CD4-positive, alpha-beta memory T cell (primary cell): Measurements from ENCODE around the gene LIPC. TPM values are rescaled to one million over a fixed set of nuclear protein-coding genes. Genes with fewer than 3 reads are reported as not detected.

Experiments used
- CTCF ChIA-PET: fragments of 350-600 bp; sonication (Branson Sonifier 250); formaldehyde crosslinking; loops from one replicate; lab custom pipeline; 2021; ENCODE audit warnings: inconsistent platforms; ENCODE audit not compliant: partially characterized antibody; lab: Charles Lee
- POLR2A ChIA-PET: fragments of 350-600 bp; sonication (Branson Sonifier 250); formaldehyde crosslinking; loops from one replicate; lab custom pipeline; 2021; ENCODE audit not compliant: partially characterized antibody; lab: Charles Lee
- DNase-seq, 5 donors: peaks; one replicate each; pipeline versions ENCODE4 v3.0.0 to v3.0.0-alpha.2; 2020 to 2022; ENCODE audit warnings: mixed read lengths in 1 of 5
- H3K27ac ChIP-seq: one replicate; pipeline ENCODE4 v1.7.0; 2013; ENCODE audit warnings: low read depth, low read length
- H3K27me3 ChIP-seq: 2 replicates; pipeline ENCODE4 v1.7.0; 2013; ENCODE audit warnings: mild to moderate bottlenecking, low read length, moderate library complexity; ENCODE audit not compliant: insufficient read depth
- H3K36me3 ChIP-seq: 2 replicates; pipeline ENCODE4 v1.7.0; 2013; ENCODE audit warnings: mild to moderate bottlenecking, low read length, moderate library complexity; ENCODE audit not compliant: insufficient read depth
- H3K4me1 ChIP-seq: 2 replicates; pipeline ENCODE4 v1.7.0; 2013; ENCODE audit warnings: mild to moderate bottlenecking, low read length, moderate library complexity; ENCODE audit not compliant: insufficient read depth
- H3K4me3 ChIP-seq, 2 donors: one replicate each; pipeline ENCODE4 v1.7.0; 2013; ENCODE audit warnings: low read length in 2 of 2, mild to moderate bottlenecking in 1 of 2
- H3K9me3 ChIP-seq, 2 donors: one replicate each; pipeline ENCODE4 v1.7.0; 2013; ENCODE audit warnings: low read length in 2 of 2, control low read depth in 1 of 2; ENCODE audit not compliant: control insufficient read depth in 1 of 2
- H3K27ac Mint-ChIP-seq, 7 donors: one replicate each; pipeline ENCODE4 v1.8.0; 2020 to 2021; ENCODE audit warnings: mixed read lengths in 7 of 7, mild to moderate bottlenecking in 6 of 7, inconsistent platforms in 3 of 7, moderate library complexity in 3 of 7
- H3K27me3 Mint-ChIP-seq, 2 donors: one replicate each; pipeline ENCODE4 v1.8.0; 2020 to 2021; ENCODE audit warnings: mixed read lengths in 2 of 2
- H3K36me3 Mint-ChIP-seq, 2 donors: one replicate each; pipeline ENCODE4 v1.8.0; 2020 to 2021; ENCODE audit warnings: mixed read lengths in 2 of 2, inconsistent platforms in 1 of 2, mild to moderate bottlenecking in 1 of 2
- H3K4me1 Mint-ChIP-seq, 4 donors: one replicate each; pipeline ENCODE4 v1.8.0; 2020 to 2021; ENCODE audit warnings: mixed read lengths in 4 of 4, mild to moderate bottlenecking in 1 of 4
- H3K4me3 Mint-ChIP-seq, 8 donors: one replicate each; pipeline ENCODE4 v1.8.0; 2020 to 2021; ENCODE audit warnings: mixed read lengths in 8 of 8, mild to moderate bottlenecking in 7 of 8, moderate library complexity in 6 of 8, inconsistent platforms in 3 of 8
- H3K9me3 Mint-ChIP-seq, 8 donors: one replicate each; pipeline ENCODE4 v1.8.0; 2020 to 2021; ENCODE audit warnings: mixed read lengths in 8 of 8, mild to moderate bottlenecking in 5 of 8, inconsistent platforms in 3 of 8, moderate library complexity in 1 of 8
- intact Hi-C: fragments of 100-400 bp; cut with micrococcal nuclease; formaldehyde crosslinking; loops from one replicate; pipeline ENCODE4 v1.15.1; 2023
- polyA plus RNA-seq, 2 donors: library from polyadenylated mRNA; unstranded; fragments of 300-500 nt; fragmentation: Illumina TruSeq; gene quantifications; one replicate each; pipeline ENCODE4 v1.2.3, GENCODE V29; 2021
- total RNA-seq, 2 experiments: library from RNA; stranded (reverse); gene quantifications; one replicate each; pipeline ENCODE4 v1.2.3, GENCODE V29; 2021

Gene LIPC
- total and polyA plus RNA-seq, 4 experiments from 2014 or later = 0.25 to 2.4 (median 0.41) TPM; not detected in 1

GRCh38 chr15:58611731-58612676 is 180.2 kb downstream of the LIPC start:
- Histone ChIP-seq H3K4me1 (peaks cover 18% of the 10 kb centered on the region), H3K36me3 (no peaks in the 10 kb centered on the region), H3K27ac (no peak overlapping the region), H3K4me3 (no peak overlapping the region), H3K9me3 (no peaks in the 10 kb centered on the region), H3K27me3 (no peaks in the 10 kb centered on the region)
- intact Hi-C loops = loop anchor here (10.0 kb wide), 1 partner anchor 57 kb away; no protein-coding TSS in a partner anchor
- CTCF ChIA-PET = no interaction called here
- Mint-ChIP-seq H3K27me3 (no peaks in the 10 kb centered on the region), H3K4me1 (peaks cover 16 to 38% (median 34%) of the 10 kb centered on the region in 4 donors), H3K36me3 (peaks cover 68 to 74% of the 10 kb centered on the region in 2 donors), H3K4me3 (no peak overlapping the region), H3K9me3 (peaks cover 2 to 30% (median 20%) of the 10 kb centered on the region in 8 donors), H3K27ac (no peak overlapping the region)
- POLR2A ChIA-PET = no interaction called here
- no peak for DNase-seq

DNA sequence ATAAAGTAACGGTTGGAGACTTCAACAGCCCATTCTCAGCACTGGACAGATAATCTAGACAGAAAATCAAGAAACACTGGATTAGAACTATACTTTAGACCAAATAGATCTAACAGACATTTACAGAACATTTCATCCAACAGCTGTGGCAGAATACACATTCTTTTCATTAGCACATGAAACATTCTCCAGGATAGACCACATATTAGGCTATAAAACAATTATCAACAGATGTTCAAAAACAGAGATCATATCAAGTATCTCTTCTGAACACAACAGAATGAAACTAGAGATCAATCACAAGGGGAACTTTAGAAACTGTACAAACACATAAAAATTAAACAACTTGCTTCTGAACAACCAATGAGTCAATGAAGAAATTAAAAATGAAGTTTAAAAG is 184.4 kb downstream of the LIPC start:
- H3K27ac ChIP-seq = no peak overlapping the region
- Mint-ChIP-seq H3K36me3 (peaks cover 68 to 80% of the 10 kb centered on the region in 2 donors), H3K27me3 (no peaks in the 10 kb centered on the region), H3K4me3 (no peak overlapping the region), H3K27ac (peak overlapping the region in 1 of 7 donors; percentile 19), H3K9me3 (peaks cover 4 to 30% (median 23%) of the 10 kb centered on the region in 8 donors), H3K4me1 (peaks cover 6 to 35% (median 23%) of the 10 kb centered on the region in 4 donors)
- POLR2A ChIA-PET = no interaction called here
- no peaks in the 10 kb centered on the region for H3K27me3 ChIP-seq
- no peak for DNase-seq
- no peaks in the 10 kb centered on the region for H3K36me3 ChIP-seq
- peaks cover 0 to 3% of the 10 kb centered on the region in 2 donors for H3K9me3 ChIP-seq
- CTCF ChIA-PET = no interaction called here
- H3K4me3 ChIP-seq = no peak overlapping the region
- intact Hi-C loops = loop anchor here (10.0 kb wide), 1 partner anchor 61 kb away; no protein-coding TSS in a partner anchor
- no peaks in the 10 kb centered on the region for H3K4me1 ChIP-seq
